Measurements from ENCODE around the gene SNAP47.

DNA sequence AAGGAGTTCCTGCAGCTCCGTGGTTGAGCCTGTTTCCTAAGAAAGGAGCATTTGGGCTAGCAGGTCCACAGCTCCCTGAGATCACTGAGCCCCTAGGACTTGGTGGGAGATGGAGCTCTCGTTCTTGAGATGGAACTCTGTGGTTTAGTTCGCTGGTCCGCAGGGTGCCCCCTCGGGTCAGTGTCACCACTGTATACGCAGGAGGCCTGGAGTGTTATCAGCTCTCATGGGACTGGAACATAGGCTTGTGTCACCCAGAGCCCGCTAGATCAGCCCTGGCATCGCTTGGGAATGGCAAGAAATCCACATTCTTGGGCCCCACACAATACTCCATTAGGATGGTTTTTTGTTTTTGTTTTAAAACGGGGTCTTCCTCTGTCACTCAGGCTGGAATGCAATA lies 3.6 kb downstream of the SNAP47 start:
- TF ChIP-seq, protein P1, sequence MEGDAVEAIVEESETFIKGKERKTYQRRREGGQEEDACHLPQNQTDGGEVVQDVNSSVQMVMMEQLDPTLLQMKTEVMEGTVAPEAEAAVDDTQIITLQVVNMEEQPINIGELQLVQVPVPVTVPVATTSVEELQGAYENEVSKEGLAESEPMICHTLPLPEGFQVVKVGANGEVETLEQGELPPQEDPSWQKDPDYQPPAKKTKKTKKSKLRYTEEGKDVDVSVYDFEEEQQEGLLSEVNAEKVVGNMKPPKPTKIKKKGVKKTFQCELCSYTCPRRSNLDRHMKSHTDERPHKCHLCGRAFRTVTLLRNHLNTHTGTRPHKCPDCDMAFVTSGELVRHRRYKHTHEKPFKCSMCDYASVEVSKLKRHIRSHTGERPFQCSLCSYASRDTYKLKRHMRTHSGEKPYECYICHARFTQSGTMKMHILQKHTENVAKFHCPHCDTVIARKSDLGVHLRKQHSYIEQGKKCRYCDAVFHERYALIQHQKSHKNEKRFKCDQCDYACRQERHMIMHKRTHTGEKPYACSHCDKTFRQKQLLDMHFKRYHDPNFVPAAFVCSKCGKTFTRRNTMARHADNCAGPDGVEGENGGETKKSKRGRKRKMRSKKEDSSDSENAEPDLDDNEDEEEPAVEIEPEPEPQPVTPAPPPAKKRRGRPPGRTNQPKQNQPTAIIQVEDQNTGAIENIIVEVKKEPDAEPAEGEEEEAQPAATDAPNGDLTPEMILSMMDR (IDR thresholded peaks at IDR 0.05 in 2 of 3, conservative IDR thresholded peaks at IDR 0.05 in 1 of 3; ENCODE audit: insufficient read depth in 2 of 3, low read depth in 1 of 3, low read length in 3 of 3): no peak
- TF ChIP-seq NR3C1 (CRISPR knock-in tag; IDR thresholded peaks at IDR 0.05): no peak
- no peak for TF ChIP-seq MAFK (IDR thresholded peaks at IDR 0.05; ENCODE audit: low read length)
- TF ChIP-seq CHD1 (IDR thresholded peaks at IDR 0.05; ENCODE audit: low read length): no peak
- TF ChIP-seq SIN3B (IDR thresholded peaks at IDR 0.05; ENCODE audit: low read depth): no peak
- TF ChIP-seq ZZZ3 (IDR thresholded peaks at IDR 0.05): no peak
- TF ChIP-seq POLR2A (conservative IDR thresholded peaks at IDR 0.05): no peak
